Brain microvascular endothelial cell (primary cell): Measurements from ENCODE around the gene TMEM238.

Experiments used
- DNase-seq: peaks from one replicate; pipeline ENCODE4 v3.0.0-alpha.2; 2020
- H3K27ac ChIP-seq: fragments of 250-450 bp; sonication (Bioruptor Pico); 2 replicates; pipeline ENCODE4 v1.5.1; 2020; ENCODE audit warnings: mild to moderate bottlenecking, moderate library complexity
- H3K27me3 ChIP-seq: fragments of 250-450 bp; sonication (Bioruptor Pico); replicated peaks from 2 replicates; pipeline ENCODE4 v1.5.1; 2020; ENCODE audit warnings: mild to moderate bottlenecking
- H3K36me3 ChIP-seq: fragments of 250-450 bp; sonication (Bioruptor Pico); replicated peaks from 2 replicates; pipeline ENCODE4 v1.5.1; 2020; ENCODE audit warnings: mild to moderate bottlenecking
- H3K4me3 ChIP-seq: 2 replicates; pipeline ENCODE4 v1.5.1; 2011; ENCODE audit warnings: low read depth, mild to moderate bottlenecking, control low read depth, low read length, moderate library complexity
- in situ Hi-C: cut with HindIII; loops from 2 replicates; pipeline ENCODE4 v1.10.0; 2017; ENCODE audit warnings: low sequenced_read_pairs, low pct_ligation_motif_present
- TF ChIP-seq, protein P1 (sequence below): IDR thresholded peaks from 2 replicates; pipeline ENCODE4 v1.5.1; 2011; ENCODE audit warnings: low read depth, mild to moderate bottlenecking, moderate library complexity, low read length, control low read depth, inconsistent platforms; ENCODE audit errors: missing control alignments

TMEM238 gene

DNA sequence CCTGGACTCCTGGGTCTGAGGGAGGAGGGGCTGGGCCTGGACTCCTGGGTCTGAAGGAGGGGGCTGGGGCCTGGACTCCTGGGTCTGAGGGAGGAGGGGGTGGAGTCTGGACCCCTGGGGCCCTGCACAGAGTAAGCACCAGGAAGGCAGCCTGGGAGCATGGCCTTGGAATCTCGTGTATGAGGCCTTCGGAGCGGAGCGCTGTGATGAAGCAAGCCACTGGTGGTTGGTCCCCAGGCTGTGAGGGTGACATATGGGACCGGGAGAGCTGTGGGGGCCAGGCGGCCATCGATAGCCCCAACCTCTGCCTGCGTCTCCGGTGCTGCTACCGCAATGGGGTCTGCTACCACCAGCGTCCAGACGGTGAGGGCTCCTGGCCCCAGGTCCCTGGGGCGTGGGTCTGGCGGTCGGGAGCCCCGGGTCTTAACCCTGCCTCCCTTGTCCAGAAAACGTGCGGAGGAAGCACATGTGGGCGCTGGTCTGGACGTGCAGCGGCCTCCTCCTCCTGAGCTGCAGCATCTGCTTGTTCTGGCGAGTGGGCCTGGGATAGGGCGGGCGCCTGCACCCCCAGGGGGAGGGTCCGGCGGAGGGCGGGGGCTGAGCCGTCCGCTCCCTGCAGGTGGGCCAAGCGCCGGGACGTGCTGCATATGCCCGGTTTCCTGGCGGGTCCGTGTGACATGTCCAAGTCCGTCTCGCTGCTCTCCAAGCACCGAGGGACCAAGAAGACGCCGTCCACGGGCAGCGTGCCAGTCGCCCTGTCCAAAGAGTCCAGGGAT is 6.5 kb downstream of the TMEM238 start:
- Histone ChIP-seq H3K27ac (no peak overlapping the region), H3K4me3 (no peak overlapping the region), H3K27me3 (peaks cover 2% of the 10 kb centered on the region), H3K36me3 (no peaks in the 10 kb centered on the region)
- in situ Hi-C loops: loop anchor here (25.0 kb wide), 1 partner anchor 235 kb away; the partner anchor contains the start of genes ZNF524, ZNF784 and ZNF865
- TF ChIP-seq, protein P1, sequence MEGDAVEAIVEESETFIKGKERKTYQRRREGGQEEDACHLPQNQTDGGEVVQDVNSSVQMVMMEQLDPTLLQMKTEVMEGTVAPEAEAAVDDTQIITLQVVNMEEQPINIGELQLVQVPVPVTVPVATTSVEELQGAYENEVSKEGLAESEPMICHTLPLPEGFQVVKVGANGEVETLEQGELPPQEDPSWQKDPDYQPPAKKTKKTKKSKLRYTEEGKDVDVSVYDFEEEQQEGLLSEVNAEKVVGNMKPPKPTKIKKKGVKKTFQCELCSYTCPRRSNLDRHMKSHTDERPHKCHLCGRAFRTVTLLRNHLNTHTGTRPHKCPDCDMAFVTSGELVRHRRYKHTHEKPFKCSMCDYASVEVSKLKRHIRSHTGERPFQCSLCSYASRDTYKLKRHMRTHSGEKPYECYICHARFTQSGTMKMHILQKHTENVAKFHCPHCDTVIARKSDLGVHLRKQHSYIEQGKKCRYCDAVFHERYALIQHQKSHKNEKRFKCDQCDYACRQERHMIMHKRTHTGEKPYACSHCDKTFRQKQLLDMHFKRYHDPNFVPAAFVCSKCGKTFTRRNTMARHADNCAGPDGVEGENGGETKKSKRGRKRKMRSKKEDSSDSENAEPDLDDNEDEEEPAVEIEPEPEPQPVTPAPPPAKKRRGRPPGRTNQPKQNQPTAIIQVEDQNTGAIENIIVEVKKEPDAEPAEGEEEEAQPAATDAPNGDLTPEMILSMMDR: no peak
- DNase-seq: no peak

DNA sequence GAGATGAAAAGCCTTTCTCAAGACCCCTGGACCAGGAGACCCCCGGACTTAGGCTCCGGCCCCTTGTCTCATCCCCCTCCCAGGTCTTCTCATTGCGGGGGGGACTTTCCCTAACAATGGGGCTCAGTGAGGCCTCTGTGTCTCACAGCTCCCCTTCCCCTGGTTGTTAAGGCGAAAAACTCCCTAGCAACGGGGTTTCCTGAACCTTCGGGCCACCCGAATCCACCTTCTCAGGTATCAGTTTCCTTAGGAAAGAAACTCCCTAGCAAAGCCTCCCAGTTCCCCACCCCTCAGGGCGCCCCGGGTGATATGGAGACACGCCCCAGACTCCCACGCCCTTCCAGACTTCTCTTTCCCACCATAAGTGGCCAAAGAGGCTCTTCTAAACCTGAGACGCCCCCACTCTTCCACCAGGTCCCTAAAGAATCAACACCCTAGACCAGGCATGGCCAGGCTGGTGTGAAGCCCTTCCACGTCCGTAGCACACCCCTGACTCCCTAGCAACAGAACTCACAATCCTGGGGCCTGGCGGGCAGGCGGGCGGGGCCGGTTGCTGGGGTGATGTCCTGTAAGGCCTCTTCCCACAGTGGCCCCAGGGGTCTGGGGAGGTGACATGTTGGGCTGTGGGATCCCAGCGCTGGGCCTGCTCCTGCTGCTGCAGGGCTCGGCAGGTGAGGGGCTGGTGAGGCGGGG is 7.7 kb downstream of the TMEM238 start, which contains the start of gene TMEM190:
Gene TMEM190 (plus strand): TSS at position 586 of the 693 bp plus-strand sequence. CDS start 28 bp downstream, at position 614.
- TF ChIP-seq, protein P1: no peak
- no peak for DNase-seq
- Histone ChIP-seq H3K4me3 (no peak within 1 kb of the TSS), H3K27ac (no peak within 1 kb of the TSS), H3K36me3 (no peaks in the 10 kb centered on the region), H3K27me3 (peaks cover 2% of the 10 kb centered on the region)
- in situ Hi-C loops: loop anchor here (25.0 kb wide), 1 partner anchor 236 kb away; the partner anchor contains the start of genes ZNF524, ZNF784 and ZNF865

DNA sequence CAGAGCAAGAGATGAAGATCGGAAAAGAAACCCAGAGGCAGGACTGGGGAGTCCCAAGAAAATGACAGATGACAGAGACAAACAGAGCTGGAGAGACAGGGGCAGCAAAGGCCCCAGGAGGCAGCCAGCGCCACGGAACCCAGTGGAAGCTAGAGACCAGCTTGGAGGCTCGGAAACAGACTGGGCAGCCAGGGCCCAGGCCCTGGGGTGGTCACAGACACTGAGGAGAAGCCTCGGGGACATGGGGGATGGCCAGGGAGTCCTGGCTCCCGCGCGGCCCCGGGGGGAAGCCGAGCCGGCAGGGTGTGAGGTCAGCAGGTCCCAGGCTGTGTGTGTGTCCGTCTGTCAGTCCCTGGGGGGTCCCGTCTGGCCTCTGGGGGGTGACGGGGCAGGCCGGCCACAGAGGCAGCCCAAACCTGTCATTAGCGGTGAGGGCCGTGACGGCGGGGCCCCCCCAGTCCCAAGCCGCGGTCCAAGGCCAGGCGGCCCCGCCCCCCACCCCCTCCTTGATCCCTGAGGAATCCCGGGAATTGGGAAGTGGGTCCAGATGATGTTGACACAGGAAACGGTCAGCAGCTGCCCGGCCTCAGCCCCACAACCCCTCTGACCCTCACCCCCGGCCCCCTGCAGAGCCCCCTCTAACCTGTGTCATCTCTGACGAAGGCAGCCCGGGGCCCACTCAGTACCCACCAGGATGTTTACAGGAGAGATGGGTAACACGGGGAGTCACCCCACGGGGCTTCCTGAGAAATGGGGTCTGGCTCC is 9.9 kb downstream of the TMEM238 start:
- Histone ChIP-seq H3K27me3 (peaks cover 2% of the 10 kb centered on the region), H3K36me3 (no peaks in the 10 kb centered on the region), H3K27ac (no peak overlapping the region), H3K4me3 (no peak overlapping the region)
- no peak for DNase-seq
- in situ Hi-C loops: no loop called here
- TF ChIP-seq, protein P1: no peak

DNA sequence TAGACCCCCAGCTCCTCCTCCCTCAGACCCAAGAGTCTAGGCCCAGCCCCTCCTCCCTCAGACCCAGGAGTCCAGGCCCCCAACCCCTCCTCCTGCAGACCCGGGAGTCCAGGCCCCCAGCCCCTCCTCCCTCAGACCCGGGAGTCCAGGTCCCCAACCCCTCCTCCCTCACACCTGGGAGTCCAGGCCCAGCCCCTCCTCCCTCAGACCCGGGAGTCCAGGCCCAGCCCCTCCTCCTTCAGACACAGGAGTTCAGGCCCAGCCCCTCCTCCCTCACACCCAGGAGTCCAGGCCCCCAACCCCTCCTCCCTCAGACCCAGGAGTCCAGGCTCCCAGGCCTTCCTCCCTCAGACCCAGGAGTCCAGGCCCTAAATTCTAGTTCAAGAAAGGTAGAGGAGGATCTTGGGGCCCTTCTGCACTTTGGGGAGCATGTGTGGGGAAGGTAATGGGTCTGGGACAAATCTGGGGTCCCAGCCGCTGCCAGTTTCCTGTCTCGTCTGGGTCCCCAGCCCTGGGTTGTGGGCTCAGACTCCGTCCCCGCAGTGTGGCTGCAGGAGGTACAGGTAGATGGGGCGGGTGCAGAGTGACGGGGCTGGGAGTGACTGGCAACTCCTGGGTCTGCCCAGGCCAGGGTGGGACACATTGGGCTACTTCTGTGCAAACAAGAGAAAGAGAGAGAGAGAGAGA is 10.6 kb downstream of the TMEM238 start:
- in situ Hi-C loops: no loop called here
- TF ChIP-seq, protein P1: no peak
- H3K27me3 ChIP-seq: peaks cover 2% of the 10 kb centered on the region
- no peaks in the 10 kb centered on the region for H3K36me3 ChIP-seq
- H3K4me3 ChIP-seq: no peak overlapping the region
- no peak overlapping the region for H3K27ac ChIP-seq
- no peak for DNase-seq

DNA sequence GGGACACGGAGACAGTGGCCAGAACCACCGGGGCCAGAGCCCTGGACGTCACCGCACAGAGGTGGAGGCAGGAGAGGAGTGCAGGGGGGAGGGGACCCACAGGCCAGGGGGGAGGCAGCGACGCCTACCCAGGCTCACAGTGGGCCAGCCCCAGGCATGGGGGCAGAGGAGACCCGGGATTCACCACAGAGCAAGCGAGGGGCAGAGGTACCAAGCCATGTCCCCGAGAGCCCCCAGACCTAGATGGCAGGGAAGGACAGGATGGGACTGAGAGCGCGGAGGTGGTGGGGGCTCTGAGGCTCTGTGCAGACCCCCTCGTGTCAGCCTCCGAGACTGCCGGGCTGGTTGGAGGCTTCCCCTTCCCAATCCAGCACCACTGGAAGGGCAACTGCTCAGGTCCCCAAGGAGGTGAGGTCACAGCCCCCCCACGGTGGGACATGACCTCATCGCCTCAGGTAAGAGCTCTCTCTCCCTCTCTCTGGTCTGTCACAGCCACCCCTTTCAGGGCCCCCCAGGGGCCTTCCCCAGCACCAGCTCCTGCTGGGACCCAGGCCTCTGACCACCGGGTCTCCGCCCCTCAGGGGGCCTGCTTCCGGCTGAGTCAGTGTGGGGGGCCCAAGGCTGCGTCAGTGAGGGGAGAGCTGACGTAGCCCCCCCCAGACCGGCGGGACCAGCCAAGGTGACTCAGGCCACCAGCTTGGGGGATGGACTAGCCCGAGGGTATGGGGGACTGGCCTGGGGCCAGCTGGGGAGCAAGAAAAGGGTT is 11.6 kb downstream of the TMEM238 start:
- DNase-seq: peak; percentile 23
- in situ Hi-C loops: no loop called here

More for the DNA sequence above, 11.6 kb downstream of the TMEM238 start:
- Histone ChIP-seq H3K4me3 (no peak overlapping the region), H3K27ac (no peak overlapping the region), H3K27me3 (no peaks in the 10 kb centered on the region), H3K36me3 (no peaks in the 10 kb centered on the region)
- TF ChIP-seq, protein P1: no peak
